Sigmoid colon (tissue), 4 donors: ENCODE data around the gene PATJ.

Experiments
- EP300 ChIP-seq, 4 donors: sonication (generic); formaldehyde crosslinking; IDR thresholded peaks; one replicate each; pipeline ENCODE4 v1.6.1; 2017; ENCODE audit warnings: antibody characterized with exemption in 4 of 4
- POLR2A ChIP-seq, 2 donors: fragments of 450-650 bp; IDR thresholded peaks; one replicate each; pipeline ENCODE4 v1.6.1; 2016; ENCODE audit warnings: antibody characterized with exemption in 2 of 2, mild to moderate bottlenecking in 2 of 2, moderate library complexity in 2 of 2

DNA sequence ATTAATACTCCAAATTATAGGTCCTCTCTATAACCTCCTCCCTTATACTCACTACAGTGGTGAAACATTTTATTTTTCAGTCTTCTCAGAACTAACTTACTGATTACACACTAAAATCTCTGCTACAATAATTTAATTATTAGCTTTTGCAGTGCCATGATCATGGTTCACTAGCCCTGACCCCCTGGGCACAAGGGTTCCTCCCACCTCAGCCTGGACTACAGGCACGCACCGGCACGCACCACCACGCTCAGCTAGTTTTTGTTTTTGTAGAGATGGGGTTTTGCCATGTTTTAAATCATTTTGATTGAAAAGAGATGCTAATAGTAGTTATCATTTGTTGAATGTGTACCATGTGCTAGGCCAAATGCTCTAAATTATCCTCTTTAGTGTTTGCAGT, 6.3 kb downstream of the PATJ start:
- TF ChIP-seq EP300 (IDR thresholded peaks at IDR 0.05) (no peak), POLR2A (IDR thresholded peaks at IDR 0.05) (no peak)
